Measurements from ENCODE around the gene SF3A1. TPM values are rescaled to one million over a fixed set of nuclear protein-coding genes. Genes with fewer than 3 reads are reported as not detected.

SF3A1 gene
- total and polyA plus RNA-seq, 2 of the 8 experiments (the other 6 are each of a cell fraction or from before 2014, with no cell fraction given): 27.8 to 285 TPM

DNA sequence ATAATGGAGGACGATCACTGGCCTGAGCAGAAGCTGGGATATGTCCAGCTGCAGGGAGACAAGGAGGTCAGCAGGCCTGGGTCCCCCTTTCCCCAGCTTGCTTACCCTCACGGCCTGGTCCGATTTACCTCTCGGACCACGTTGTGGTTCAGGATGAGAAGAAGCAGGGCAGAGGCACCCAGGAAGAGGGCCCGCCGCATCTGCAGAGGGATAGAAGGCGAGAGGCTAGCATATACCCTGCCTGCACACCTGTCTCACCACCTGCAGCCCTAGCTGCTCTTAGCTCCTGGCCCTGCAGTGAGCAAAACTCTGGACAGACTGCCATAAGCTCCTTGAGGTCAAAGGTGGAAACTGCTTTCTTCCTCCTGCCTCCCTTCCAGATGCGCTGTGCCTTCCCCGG is 29.2 kb upstream of the SF3A1 start:
- 86% methylated on average over 10 of the region's 10 CpGs; no CpG with 5 or more reads in 1 of the 2 experiments for WGBS, 2 experiments (ENCODE audit: extremely low coverage in 1 of 2, insufficient coverage in 1 of 2, insufficient read length in 1 of 2, insufficient replicate concordance in 2 of 2, low coverage in 1 of 2, low lambda C conversion rate in 2 of 2, missing lambda C conversion rate in 1 of 2)
- Histone ChIP-seq H2BK15ac (ENCODE audit: low read length) (no peak overlapping the region), H2AFZ (ENCODE audit: low read length) (no peak overlapping the region), H4K8ac (ENCODE audit: extremely low read depth, insufficient read depth, low read length) (no peak overlapping the region; the same call in 1 of the 2 replicates), H3K27ac (ENCODE audit: low read depth, low read length) (no peak overlapping the region), H3K79me2 (ENCODE audit: control insufficient read depth in 1 of 2, insufficient read depth in 2 of 2, low read length in 2 of 2) (no peaks in the 10 kb centered on the region; a peak in 1 of 4 replicates), H2BK20ac (ENCODE audit: low read length) (no peak overlapping the region), H3K4ac (replicated peaks; ENCODE audit: insufficient read length, low read depth, low read length) (no peak overlapping the region), H2BK12ac (ENCODE audit: low read depth, low read length) (no peak overlapping the region), H3K14ac (ENCODE audit: insufficient read length) (no peak overlapping the region), H2BK5ac (ENCODE audit: low read depth, low read length) (no peak overlapping the region), H3K56ac (replicated peaks; ENCODE audit: insufficient read length, low read depth, low read length) (no peak overlapping the region), H3K4me3 (ENCODE audit: extremely low read depth in 1 of 4, insufficient read depth in 2 of 4, low read depth in 3 of 4, low read length in 4 of 4) (peak overlapping the region in 1 of 4 experiments; percentile 66; a peak in 1 of 8 replicates), H3K18ac (ENCODE audit: extremely low read depth, low read length) (no peak overlapping the region), H3K79me1 (ENCODE audit: low read depth, low read length) (no peaks in the 10 kb centered on the region), H4K20me1 (replicated peaks in 1 of 2; ENCODE audit: control insufficient read depth in 1 of 2, insufficient read depth in 2 of 2, low read length in 2 of 2) (peaks cover 0 to 2% of the 10 kb centered on the region in 2 experiments), H2AK5ac (ENCODE audit: low read depth, low read length) (no peak overlapping the region), H3K23me2 (ENCODE audit: low read depth, low read length) (peaks cover 4% of the 10 kb centered on the region; the same call in 1 of the 2 replicates), H4K91ac (replicated peaks; ENCODE audit: insufficient read length, low read length) (peak overlapping the region; percentile 30), H4K5ac (ENCODE audit: insufficient read length, low read depth, low read length) (peak overlapping the region; percentile 22), H2BK120ac (replicated peaks; ENCODE audit: low read depth, low read length) (no peak overlapping the region), H3K27me3 (replicated peaks in 1 of 4; ENCODE audit: control insufficient read depth in 3 of 4, extremely low read depth in 1 of 4, insufficient read depth in 3 of 4, low read length in 3 of 4) (no peaks in the 10 kb centered on the region), H3K4me1 (replicated peaks in 1 of 4; ENCODE audit: control insufficient read depth in 3 of 4, insufficient read depth in 4 of 4, low read length in 3 of 4) (peaks cover 0 to 7% (median 2%) of the 10 kb centered on the region in 4 experiments; a peak in 4 of 7 replicates), H3K9me3 (ENCODE audit: insufficient read depth in 2 of 2, low read depth in 1 of 2, low read length in 1 of 2) (peaks cover 8% of the 10 kb centered on the region in 2 experiments), H3K36me3 (ENCODE audit: control insufficient read depth in 2 of 4, insufficient read depth in 4 of 4, low read length in 3 of 4) (peaks cover 0 to 2% (median 0%) of the 10 kb centered on the region in 4 experiments; a peak in 2 of 8 replicates), H3K4me2 (ENCODE audit: insufficient read depth in 1 of 2, low read depth in 2 of 2, low read length in 2 of 2) (peak overlapping the region; percentile 87 to 88; a peak in 3 of 4 replicates), H3K9ac (replicated peaks in 1 of 4; ENCODE audit: extremely low read depth in 1 of 4, low read depth in 3 of 4, low read length in 3 of 4) (no peak overlapping the region), H3K23ac (ENCODE audit: insufficient read length) (no peak overlapping the region)
- no peak for DNase-seq (ENCODE audit: low read depth in 1 of 2, low spot score in 2 of 2)
- FAIRE-seq: no peak
- ChIA-PET POLR2A (ENCODE audit: partially characterized antibody) (interaction anchor here (0.7 to 2.7 kb wide), 5 partner anchors 10 to 50 kb away, joined by 3 to 11 read pairs (median 3); partner anchors contain the start of genes CCDC157 and SF3A1), CTCF (ENCODE audit: partially characterized antibody) (interaction anchor here (0.5 to 6.1 kb wide), 12 partner anchors 10 to 1630 kb away, joined by 3 to 28 read pairs (median 3); partner anchors contain the start of gene SEC14L2)
- no peak for TF ChIP-seq RXRA (IDR thresholded peaks at IDR 0.05; ENCODE audit: insufficient read depth, low read depth, low read length)
- TF ChIP-seq GTF2F1 (IDR thresholded peaks at IDR 0.05; ENCODE audit: borderline replicate concordance, low read depth, low read length): no peak
- no peak for TF ChIP-seq SP1 (IDR thresholded peaks at IDR 0.05; ENCODE audit: low read depth, low read length)
